GM20000 (cell line): ENCODE results near the gene HS3ST6.

Source experiments
- DNase-seq: peaks from one replicate; pipeline ENCODE4 v3.0.0; 2012; ENCODE audit warnings: low spot score
- CTCF ChIP-seq: IDR thresholded peaks from 2 replicates; pipeline ENCODE4 v1.5.1; 2012; ENCODE audit warnings: mild to moderate bottlenecking, control low read depth; ENCODE audit errors: extremely low read depth, missing control alignments

Gene HS3ST6

GRCh38 chr16:1861730-1862129 lies 56.5 kb downstream of the HS3ST6 start:
- no peak for TF ChIP-seq CTCF
- no peak for DNase-seq
